Naive B cell (primary cell): ENCODE data around the gene KCNQ2. TPM values are rescaled to one million over a fixed set of nuclear protein-coding genes. Genes with fewer than 3 reads are reported as not detected.
A peak's percentile ranks its signal among the peaks of the same experiment; 100 is the strongest.

Experiments used
- ATAC-seq, 2 donors: fragments of 150-1000 bp; cut with Tn5 transposase; 2 replicates each; pipeline ENCODE4 v1.10.0; 2021; ENCODE audit warnings: low read depth in 2 of 2, mild to moderate bottlenecking in 2 of 2, moderate library complexity in 2 of 2
- DNase-seq: peaks from one replicate; pipeline ENCODE4 v3.0.0; 2022
- H3K27ac Mint-ChIP-seq, 6 donors: one replicate each; pipeline ENCODE4 v1.8.0; 2020 to 2022; ENCODE audit warnings: mild to moderate bottlenecking in 6 of 6, mixed read lengths in 6 of 6, moderate library complexity in 5 of 6, inconsistent platforms in 2 of 6
- H3K27me3 Mint-ChIP-seq, 3 donors: one replicate each; pipeline ENCODE4 v1.8.0; 2021 to 2022; ENCODE audit warnings: mixed read lengths in 3 of 3, mild to moderate bottlenecking in 1 of 3
- H3K36me3 Mint-ChIP-seq, 2 donors: one replicate each; pipeline ENCODE4 v1.8.0; 2020 to 2022; ENCODE audit warnings: mixed read lengths in 2 of 2, inconsistent platforms in 1 of 2, mild to moderate bottlenecking in 1 of 2
- H3K4me1 Mint-ChIP-seq, 3 donors: one replicate each; pipeline ENCODE4 v1.8.0; 2020 to 2022; ENCODE audit warnings: mixed read lengths in 3 of 3, inconsistent platforms in 1 of 3, mild to moderate bottlenecking in 1 of 3, moderate library complexity in 1 of 3
- H3K4me3 Mint-ChIP-seq, 8 donors: one replicate each; pipeline ENCODE4 v1.8.0; 2020 to 2022; ENCODE audit warnings: mild to moderate bottlenecking in 8 of 8, mixed read lengths in 8 of 8, moderate library complexity in 8 of 8, inconsistent platforms in 2 of 8
- H3K9me3 Mint-ChIP-seq, 7 donors: one replicate each; pipeline ENCODE4 v1.8.0; 2020 to 2022; ENCODE audit warnings: mixed read lengths in 7 of 7, mild to moderate bottlenecking in 5 of 7, inconsistent platforms in 2 of 7, moderate library complexity in 1 of 7
- polyA plus RNA-seq, 6 donors: library from polyadenylated mRNA; unstranded; fragments of 300-500 nt; fragmentation: Illumina TruSeq; gene quantifications; one replicate each; pipeline ENCODE4 v1.2.3, GENCODE V29; 2021; ENCODE audit warnings: low read depth in 6 of 6

Gene KCNQ2
- polyA plus RNA-seq, 6 donors from 2014 or later: 0.54 to 1.1 TPM; not detected in 4

- ATAC-seq: no peak
- Mint-ChIP-seq H3K27ac (no peak overlapping the region), H3K4me1 (peaks cover 0 to 4% (median 0%) of the 10 kb centered on the region in 3 donors), H3K27me3 (peaks cover 0 to 21% (median 15%) of the 10 kb centered on the region in 3 donors), H3K9me3 (no peaks in the 10 kb centered on the region), H3K4me3 (peak overlapping the region in 1 of 8 donors; percentile 15), H3K36me3 (no peaks in the 10 kb centered on the region)
- DNase-seq: no peak
Observed at GRCh38 chr20:63356931-63357879, 115.2 kb downstream of the KCNQ2 start.

DNA sequence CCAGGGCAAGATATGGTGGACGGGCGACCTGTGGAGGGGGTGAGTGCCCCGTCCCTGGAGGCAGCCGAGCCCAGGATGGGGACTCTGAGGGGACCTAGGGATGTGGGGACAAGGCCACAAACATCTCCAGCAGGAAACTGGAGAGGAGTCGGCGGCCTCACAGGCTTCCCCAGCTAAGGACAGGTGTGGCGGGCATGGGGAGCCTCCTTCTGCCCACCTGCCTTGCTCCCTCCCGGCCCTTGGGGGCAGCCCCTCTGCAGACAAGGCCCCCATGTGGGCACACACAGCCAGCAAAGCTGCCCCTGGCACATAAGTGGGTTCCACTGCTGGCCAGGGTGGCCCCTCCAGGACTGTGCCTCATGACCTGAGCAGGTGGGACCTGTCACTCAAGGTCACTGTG is 115.9 kb downstream of the KCNQ2 start:
- Mint-ChIP-seq H3K9me3 (no peaks in the 10 kb centered on the region), H3K27me3 (peaks cover 0 to 18% (median 14%) of the 10 kb centered on the region in 3 donors), H3K36me3 (no peaks in the 10 kb centered on the region), H3K27ac (no peak overlapping the region), H3K4me1 (peaks cover 0 to 2% (median 0%) of the 10 kb centered on the region in 3 donors), H3K4me3 (no peak overlapping the region)
- DNase-seq (no peak), ATAC-seq (no peak)

GRCh38 chr20:63355781-63356295 is 116.6 kb downstream of the KCNQ2 start:
- H3K4me3 Mint-ChIP-seq: no peak overlapping the region
- no peaks in the 10 kb centered on the region for H3K36me3 Mint-ChIP-seq
- H3K27ac Mint-ChIP-seq: no peak overlapping the region
- H3K4me1 Mint-ChIP-seq: peaks cover 0 to 2% (median 0%) of the 10 kb centered on the region in 3 donors
- H3K9me3 Mint-ChIP-seq: peaks cover 0 to 2% (median 0%) of the 10 kb centered on the region in 7 donors
- H3K27me3 Mint-ChIP-seq: peaks cover 0 to 18% (median 14%) of the 10 kb centered on the region in 3 donors
- ATAC-seq: no peak
- DNase-seq: no peak

DNA sequence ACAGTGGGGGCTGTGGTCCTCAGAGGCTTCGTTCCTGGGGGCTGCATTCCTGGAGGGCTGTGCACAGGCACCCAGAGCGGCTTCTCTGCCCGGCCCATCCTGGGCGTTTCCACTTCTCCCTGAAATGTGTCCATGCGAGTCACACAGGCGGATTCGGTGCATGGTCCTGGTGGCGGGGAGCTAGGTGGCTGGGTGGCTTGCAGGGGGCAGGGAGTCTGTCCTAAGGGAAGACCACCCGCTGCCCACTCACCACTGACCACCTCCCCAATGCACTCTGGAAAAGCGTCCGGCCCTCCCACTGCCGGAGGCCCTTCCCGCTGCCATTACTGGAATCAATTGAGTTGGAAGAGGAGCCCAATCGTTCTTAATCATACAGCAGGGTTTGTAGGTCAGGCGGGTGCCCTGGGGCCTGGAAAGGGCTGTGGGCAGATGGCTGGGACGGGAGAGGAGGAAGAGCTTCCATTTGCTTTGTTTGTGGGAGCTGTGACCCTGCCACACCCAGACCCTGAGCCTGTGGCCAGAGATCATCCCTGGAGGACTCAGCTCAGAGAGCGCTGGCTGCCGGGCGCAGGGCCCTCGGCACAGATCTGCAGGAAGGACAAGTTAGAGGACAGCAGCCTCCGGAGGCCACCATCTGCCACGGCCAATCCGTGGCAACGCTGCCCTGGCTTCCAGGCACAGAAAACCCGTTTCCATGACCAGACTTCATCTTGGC is 117.7 kb downstream of the KCNQ2 start:
- H3K36me3 Mint-ChIP-seq: no peaks in the 10 kb centered on the region
- H3K27me3 Mint-ChIP-seq: peaks cover 0 to 13% (median 10%) of the 10 kb centered on the region in 3 donors
- peak overlapping the region in 1 of 6 donors; percentile 32 for H3K27ac Mint-ChIP-seq
- DNase-seq (no peak), ATAC-seq (no peak)
- no peak overlapping the region for H3K4me3 Mint-ChIP-seq
- peaks cover 0 to 6% (median 0%) of the 10 kb centered on the region in 7 donors for H3K9me3 Mint-ChIP-seq
- peaks cover 0 to 5% (median under 1%) of the 10 kb centered on the region in 3 donors for H3K4me1 Mint-ChIP-seq

DNA sequence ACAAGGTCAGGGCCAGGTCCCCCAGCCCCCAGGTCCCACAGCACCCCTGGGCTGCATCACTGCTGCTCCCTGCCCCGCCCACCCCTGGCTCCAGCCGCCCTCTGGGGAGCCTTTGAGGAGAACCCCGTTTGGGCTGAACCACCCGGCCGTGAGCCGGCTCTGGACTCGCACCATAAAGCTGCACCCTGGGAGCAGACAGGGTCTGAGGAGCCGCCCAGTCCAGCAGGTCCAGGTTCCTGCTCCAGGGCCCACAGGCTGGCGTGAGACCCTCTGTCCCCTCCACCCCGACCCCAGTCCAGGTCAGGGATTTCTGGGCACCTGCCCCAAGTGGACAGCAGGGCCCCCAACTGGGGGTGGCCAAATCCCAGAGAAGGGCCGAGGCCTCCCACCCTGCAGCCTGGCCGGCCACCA is 119.6 kb downstream of the KCNQ2 start:
- DNase-seq (no peak), ATAC-seq (no peak)
- H3K36me3 Mint-ChIP-seq: no peaks in the 10 kb centered on the region
- no peak overlapping the region for H3K4me3 Mint-ChIP-seq
- no peaks in the 10 kb centered on the region for H3K27me3 Mint-ChIP-seq
- no peak overlapping the region for H3K27ac Mint-ChIP-seq
- H3K9me3 Mint-ChIP-seq: peaks cover 0 to 6% (median 0%) of the 10 kb centered on the region in 7 donors
- peaks cover 0 to 5% (median 0%) of the 10 kb centered on the region in 3 donors for H3K4me1 Mint-ChIP-seq

DNA sequence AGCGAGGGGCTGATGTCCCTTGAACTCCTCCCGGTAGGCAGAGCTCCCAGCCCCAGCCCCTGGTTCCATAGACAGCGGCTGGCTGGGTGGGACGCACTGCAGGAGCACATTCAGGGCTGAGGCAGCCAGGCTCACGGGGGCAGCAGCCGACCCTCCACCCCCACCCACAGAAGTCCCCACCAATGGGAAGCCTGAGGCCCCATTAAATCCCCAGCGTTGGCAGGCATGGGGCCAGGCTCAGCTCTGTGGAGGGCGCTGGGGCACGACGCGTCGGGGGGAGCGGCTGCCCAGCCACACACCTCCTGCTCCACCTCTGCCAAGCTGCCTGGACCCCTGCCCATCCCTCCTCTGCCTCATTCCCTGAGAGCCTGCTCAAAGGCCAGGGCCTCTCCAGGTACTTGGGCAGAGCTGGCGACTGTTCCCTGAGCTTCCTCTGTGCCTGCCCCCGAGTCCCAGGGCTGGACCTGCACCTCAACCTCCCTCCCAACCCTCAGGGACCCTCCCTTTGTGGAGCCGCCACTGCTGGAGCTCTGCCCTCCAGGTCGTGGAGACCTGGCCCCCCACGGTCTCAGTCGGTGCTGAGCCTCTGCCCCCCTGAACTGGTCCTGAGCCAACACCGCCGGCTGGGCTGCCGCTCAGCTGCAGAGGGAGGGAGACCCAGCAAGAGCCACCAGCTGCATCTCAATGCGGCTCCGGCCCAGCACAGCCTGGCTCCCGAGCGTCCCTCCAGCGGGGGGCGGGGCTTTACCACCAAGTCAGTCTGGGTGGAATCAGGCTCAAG is 120.5 kb downstream of the KCNQ2 start:
- H3K27me3 Mint-ChIP-seq: no peaks in the 10 kb centered on the region
- H3K27ac Mint-ChIP-seq: no peak overlapping the region
- no peak overlapping the region for H3K4me3 Mint-ChIP-seq
- peaks cover 0 to 6% (median 0%) of the 10 kb centered on the region in 7 donors for H3K9me3 Mint-ChIP-seq
- DNase-seq (no peak), ATAC-seq (no peak)
- no peaks in the 10 kb centered on the region for H3K36me3 Mint-ChIP-seq
- peaks cover 0 to 5% (median 0%) of the 10 kb centered on the region in 3 donors for H3K4me1 Mint-ChIP-seq

DNA sequence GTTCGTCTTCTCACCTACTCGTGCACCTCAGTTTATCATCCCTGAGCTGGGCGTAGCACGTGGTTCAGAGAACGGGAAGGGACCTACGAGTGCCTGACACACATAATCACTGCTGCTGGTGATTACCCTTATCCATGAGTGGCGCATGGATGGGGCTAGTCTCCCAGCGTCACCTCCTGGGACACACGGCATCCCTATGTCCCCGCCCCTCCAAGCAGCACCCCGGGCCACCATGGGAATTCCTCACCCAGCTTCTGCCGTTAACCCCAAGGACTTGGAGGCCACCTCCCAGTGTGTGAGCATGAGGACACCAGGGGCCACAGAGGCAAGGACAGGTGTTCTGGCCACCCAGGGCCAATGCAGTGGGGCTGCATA is 121.1 kb downstream of the KCNQ2 start:
- ATAC-seq (no peak), DNase-seq (no peak)
- H3K36me3 Mint-ChIP-seq: no peaks in the 10 kb centered on the region
- peaks cover 0 to 5% (median 0%) of the 10 kb centered on the region in 3 donors for H3K4me1 Mint-ChIP-seq
- no peak overlapping the region for H3K4me3 Mint-ChIP-seq
- no peaks in the 10 kb centered on the region for H3K27me3 Mint-ChIP-seq
- H3K27ac Mint-ChIP-seq: no peak overlapping the region
- peaks cover 0 to 6% (median 0%) of the 10 kb centered on the region in 7 donors for H3K9me3 Mint-ChIP-seq

DNA sequence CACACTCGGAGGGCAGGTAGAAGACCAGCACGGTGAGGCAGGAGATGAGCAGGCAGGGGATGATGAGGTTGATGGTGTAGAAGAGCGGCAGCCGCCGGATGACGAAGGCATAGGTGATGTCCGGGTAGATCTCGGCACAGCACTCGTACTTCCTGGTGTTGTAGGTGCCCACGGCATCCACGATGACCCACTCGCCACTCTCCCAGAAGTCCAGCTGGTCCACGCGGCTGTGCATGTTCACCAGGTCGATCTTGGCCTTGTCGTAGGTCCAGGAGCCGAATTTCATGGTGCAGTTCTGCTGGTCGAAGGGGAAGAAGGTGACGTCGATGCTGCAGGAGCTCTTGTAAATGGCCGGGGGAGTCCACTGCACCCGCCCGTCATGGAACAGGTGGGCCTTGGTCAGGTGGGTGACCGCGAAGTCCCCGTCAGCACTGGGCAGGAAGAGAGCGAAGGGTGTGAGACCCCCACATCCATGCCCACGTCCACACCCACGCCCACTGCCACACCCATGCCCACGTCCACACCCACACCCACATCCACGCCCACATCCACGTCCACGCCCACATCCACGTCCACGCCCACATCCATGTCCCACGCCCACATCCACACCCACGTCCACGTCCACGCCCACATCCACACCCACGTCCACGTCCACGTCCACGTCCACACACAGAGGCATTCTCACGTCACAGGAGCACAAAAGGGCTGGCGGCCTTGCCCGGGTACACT is 121.7 kb downstream of the KCNQ2 start:
- Mint-ChIP-seq H3K27ac (peak overlapping the region in 1 of 6 donors; percentile 92), H3K4me3 (no peak overlapping the region), H3K4me1 (peaks cover 0 to 5% (median 0%) of the 10 kb centered on the region in 3 donors), H3K27me3 (no peaks in the 10 kb centered on the region), H3K36me3 (no peaks in the 10 kb centered on the region), H3K9me3 (peaks cover 0 to 6% (median 0%) of the 10 kb centered on the region in 7 donors)
- no peak for ATAC-seq
- no peak for DNase-seq

Other genes starting within 250 kb of the KCNQ2 start
- not detected for gene BIRC7, start 236.8 kb downstream of the KCNQ2 start, polyA plus RNA-seq
- gene NKAIN4, start 218.2 kb downstream of the KCNQ2 start, polyA plus RNA-seq: not detected
- 10 to 100 TPM in 4 of 6 donors, 1 to 10 TPM in 2; 8.2 to 17.7 (median 11.7) TPM for gene ARFGAP1, start 199.8 kb downstream of the KCNQ2 start, polyA plus RNA-seq
- not detected for gene COL20A1, start 179.5 kb downstream of the KCNQ2 start, polyA plus RNA-seq
- not detected for gene CHRNA4, start 111.3 kb downstream of the KCNQ2 start, polyA plus RNA-seq
- 1 to 10 TPM in 1 of 6 donors, under 1 TPM in 3, not detected in 2; 0.12 to 1.4 (median 0.28) TPM for gene EEF1A2, start 26.4 kb upstream of the KCNQ2 start, polyA plus RNA-seq
- gene PPDPF, start 48.1 kb upstream of the KCNQ2 start, polyA plus RNA-seq: 100 to 1,000 TPM in 1 of 6 donors, 10 to 100 TPM in 5; 40.2 to 132 (median 67.5) TPM
- gene PTK6, start 64.7 kb upstream of the KCNQ2 start, polyA plus RNA-seq: 1 to 10 TPM in 1 of 6 donors, under 1 TPM in 5; 0.10 to 1.3 (median 0.51) TPM
- gene SRMS, start 75.1 kb upstream of the KCNQ2 start, polyA plus RNA-seq: not detected
- gene FNDC11, start 81.5 kb upstream of the KCNQ2 start, polyA plus RNA-seq: 1 to 10 TPM in 5 of 6 donors, under 1 TPM in 1; 0.08 to 5.2 (median 1.8) TPM
- gene HELZ2, start 101.6 kb upstream of the KCNQ2 start, polyA plus RNA-seq: 10 to 100 TPM in 3 of 6 donors, 1 to 10 TPM in 3; 2.5 to 11.6 (median 9.3) TPM
- 10 to 100 TPM in 1 of 6 donors, 1 to 10 TPM in 5; 3.1 to 16.0 (median 8.6) TPM for gene GMEB2, start 154.4 kb upstream of the KCNQ2 start, polyA plus RNA-seq
- 1 to 10 TPM; 1.2 to 4.2 (median 2.5) TPM for gene STMN3, start 180.8 kb upstream of the KCNQ2 start, polyA plus RNA-seq
- 1 to 10 TPM in 5 of 6 donors, not detected in 1; 1.5 to 6.5 (median 3.0) TPM for gene RTEL1, start 185.7 kb upstream of the KCNQ2 start, polyA plus RNA-seq
- gene TNFRSF6B, start 224.0 kb upstream of the KCNQ2 start, polyA plus RNA-seq: not detected
- gene ARFRP1, start 235.3 kb upstream of the KCNQ2 start, polyA plus RNA-seq: 10 to 100 TPM; 35.6 to 62.9 (median 45.8) TPM
- gene ZGPAT, start 235.4 kb upstream of the KCNQ2 start, polyA plus RNA-seq: 10 to 100 TPM; 25.5 to 58.2 (median 28.1) TPM